CD8-positive, alpha-beta memory T cell (primary cell): ENCODE data around the gene OBP2A. TPM values are rescaled to one million over a fixed set of nuclear protein-coding genes. Genes with fewer than 3 reads are reported as not detected.
"Not testable (repeated sequence)": the region's sequence is repeated elsewhere in the genome, so short reads cannot be mapped to it uniquely, and the experiment has no call there.

Experiments
- CTCF ChIA-PET: fragments of 350-600 bp; sonication (Branson Sonifier 250); formaldehyde crosslinking; loops from one replicate; lab custom pipeline; 2021; ENCODE audit warnings: antibody characterized with exemption; lab: Charles Lee
- POLR2A ChIA-PET: fragments of 350-600 bp; sonication (Branson Sonifier 250); formaldehyde crosslinking; loops from one replicate; lab custom pipeline; 2021; ENCODE audit warnings: antibody characterized with exemption; lab: Charles Lee
- DNase-seq, 5 donors: peaks; one replicate each; pipeline versions ENCODE4 v3.0.0 to v3.0.0-alpha.2; 2020 to 2022; ENCODE audit warnings: mixed read lengths in 1 of 5
- H3K27ac ChIP-seq: one replicate; pipeline ENCODE4 v1.7.0; 2013; ENCODE audit warnings: low read depth, mild to moderate bottlenecking, low read length, moderate library complexity
- H3K27me3 ChIP-seq: 2 replicates; pipeline ENCODE4 v1.7.0; 2013; ENCODE audit warnings: low read length, mild to moderate bottlenecking; ENCODE audit not compliant: insufficient read depth, poor library complexity, severe bottlenecking
- H3K36me3 ChIP-seq: 2 replicates; pipeline ENCODE4 v1.7.0; 2013; ENCODE audit warnings: mild to moderate bottlenecking, low read length, moderate library complexity; ENCODE audit not compliant: insufficient read depth
- H3K4me1 ChIP-seq: 2 replicates; pipeline ENCODE4 v1.7.0; 2013; ENCODE audit warnings: mild to moderate bottlenecking, low read length, moderate library complexity; ENCODE audit not compliant: insufficient read depth
- H3K4me3 ChIP-seq: 2 replicates; pipeline ENCODE4 v1.7.0; 2013; ENCODE audit warnings: mild to moderate bottlenecking, low read length
- H3K9me3 ChIP-seq: 2 replicates; pipeline ENCODE4 v1.7.0; 2013; ENCODE audit warnings: mild to moderate bottlenecking, low read length
- H3K27ac Mint-ChIP-seq, 8 donors: one replicate each; pipeline ENCODE4 v1.8.0; 2020 to 2021; ENCODE audit warnings: mixed read lengths in 8 of 8, mild to moderate bottlenecking in 6 of 8, inconsistent platforms in 3 of 8, moderate library complexity in 3 of 8
- H3K27me3 Mint-ChIP-seq, 2 donors: one replicate each; pipeline ENCODE4 v1.8.0; 2020 to 2021; ENCODE audit warnings: mixed read lengths in 2 of 2, mild to moderate bottlenecking in 1 of 2, moderate library complexity in 1 of 2
- H3K36me3 Mint-ChIP-seq, 3 donors: one replicate each; pipeline ENCODE4 v1.8.0; 2020 to 2021; ENCODE audit warnings: mixed read lengths in 3 of 3, inconsistent platforms in 1 of 3, mild to moderate bottlenecking in 1 of 3
- H3K4me1 Mint-ChIP-seq, 3 donors: one replicate each; pipeline ENCODE4 v1.8.0; 2020 to 2021; ENCODE audit warnings: mixed read lengths in 3 of 3, inconsistent platforms in 1 of 3, mild to moderate bottlenecking in 1 of 3
- H3K4me3 Mint-ChIP-seq, 7 donors: one replicate each; pipeline ENCODE4 v1.8.0; 2020 to 2021; ENCODE audit warnings: mixed read lengths in 7 of 7, mild to moderate bottlenecking in 6 of 7, moderate library complexity in 4 of 7, inconsistent platforms in 2 of 7
- H3K9me3 Mint-ChIP-seq, 5 donors: one replicate each; pipeline ENCODE4 v1.8.0; 2020 to 2022; ENCODE audit warnings: mixed read lengths in 5 of 5, mild to moderate bottlenecking in 3 of 5, moderate library complexity in 2 of 5, inconsistent platforms in 1 of 5
- polyA plus RNA-seq: library from polyadenylated mRNA; unstranded; fragments of 300-500 nt; fragmentation: Illumina TruSeq; gene quantifications from one replicate; pipeline ENCODE4 v1.2.3, GENCODE V29; 2021
- total RNA-seq, 2 experiments: library from RNA; stranded (reverse); gene quantifications; one replicate each; pipeline ENCODE4 v1.2.3, GENCODE V29; 2021

Gene OBP2A
- total and polyA plus RNA-seq, 3 experiments from 2014 or later = not detected

GRCh38 chr9:135528842-135529435 lies 17.0 kb upstream of the OBP2A start:
- H3K9me3 ChIP-seq, H3K4me3 Mint-ChIP-seq, DNase-seq, H3K4me1 Mint-ChIP-seq, H3K9me3 Mint-ChIP-seq, CTCF ChIA-PET, H3K4me3 ChIP-seq, H3K4me1 ChIP-seq, H3K27me3 ChIP-seq, H3K36me3 Mint-ChIP-seq, H3K27ac ChIP-seq, H3K36me3 ChIP-seq: not testable (repeated sequence)
- POLR2A ChIA-PET = interaction anchor here (0.6 kb wide), 1 partner anchor 161 kb away, joined by 4 read pairs; no protein-coding TSS in a partner anchor
- Mint-ChIP-seq H3K27ac (peak overlapping the region in 1 of 8 donors; percentile 89), H3K27me3 (peaks cover 8 to 34% of the 10 kb centered on the region in 2 donors)

- ChIA-PET CTCF (interaction anchor here (0.9 kb wide), 1 partner anchor 18 kb away, joined by 3 read pairs; no protein-coding TSS in a partner anchor), POLR2A (no interaction called here)
- no peaks in the 10 kb centered on the region for H3K36me3 Mint-ChIP-seq
- peak overlapping the region in 1 of 7 donors; percentile 40 for H3K4me3 Mint-ChIP-seq
- H3K9me3 Mint-ChIP-seq = no peaks in the 10 kb centered on the region
- no peak overlapping the region for H3K4me3 ChIP-seq
- peaks cover 8 to 44% of the 10 kb centered on the region in 2 donors for H3K27me3 Mint-ChIP-seq
- H3K27me3 ChIP-seq = peaks cover 7% of the 10 kb centered on the region
- no peak overlapping the region for H3K27ac ChIP-seq
- H3K9me3 ChIP-seq = no peaks in the 10 kb centered on the region
- no peak overlapping the region for H3K27ac Mint-ChIP-seq
- H3K4me1 Mint-ChIP-seq = peaks cover 0 to 3% (median 0%) of the 10 kb centered on the region in 3 donors
- no peak for DNase-seq
- no peaks in the 10 kb centered on the region for H3K36me3 ChIP-seq
- H3K4me1 ChIP-seq = no peaks in the 10 kb centered on the region
These were observed 15.8 kb upstream of the OBP2A start for GRCh38 chr9:135530146-135530545.

DNA sequence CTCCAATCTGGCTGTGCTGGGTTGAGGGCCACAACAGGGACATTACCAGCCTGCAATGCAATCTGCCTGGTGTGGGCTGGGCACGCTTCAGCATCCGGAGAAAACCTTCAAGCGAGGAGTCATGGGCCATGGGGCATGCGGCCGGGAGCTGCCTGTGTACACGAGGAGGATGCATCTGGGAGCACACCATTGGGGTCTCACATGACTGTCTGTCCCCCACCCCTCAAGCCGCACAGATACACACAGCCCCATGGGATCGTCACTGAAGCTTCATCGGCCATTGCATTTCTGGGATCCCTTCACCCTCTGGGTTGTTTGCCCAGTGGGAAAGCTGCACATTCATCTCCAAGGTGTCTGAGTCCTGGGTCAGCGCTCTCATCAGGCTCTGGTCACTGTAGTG lies 14.8 kb upstream of the OBP2A start:
- Mint-ChIP-seq H3K27me3 (peaks cover 8 to 44% of the 10 kb centered on the region in 2 donors), H3K27ac (no peak overlapping the region), H3K4me3 (no peak overlapping the region), H3K9me3 (no peaks in the 10 kb centered on the region), H3K4me1 (peaks cover 0 to 3% (median 0%) of the 10 kb centered on the region in 3 donors), H3K36me3 (no peaks in the 10 kb centered on the region)
- Histone ChIP-seq H3K4me1 (no peaks in the 10 kb centered on the region), H3K9me3 (no peaks in the 10 kb centered on the region), H3K27ac (no peak overlapping the region), H3K4me3 (no peak overlapping the region), H3K27me3 (peaks cover 7% of the 10 kb centered on the region), H3K36me3 (no peaks in the 10 kb centered on the region)
- POLR2A ChIA-PET = no interaction called here
- CTCF ChIA-PET = no interaction called here
- DNase-seq = no peak

DNA sequence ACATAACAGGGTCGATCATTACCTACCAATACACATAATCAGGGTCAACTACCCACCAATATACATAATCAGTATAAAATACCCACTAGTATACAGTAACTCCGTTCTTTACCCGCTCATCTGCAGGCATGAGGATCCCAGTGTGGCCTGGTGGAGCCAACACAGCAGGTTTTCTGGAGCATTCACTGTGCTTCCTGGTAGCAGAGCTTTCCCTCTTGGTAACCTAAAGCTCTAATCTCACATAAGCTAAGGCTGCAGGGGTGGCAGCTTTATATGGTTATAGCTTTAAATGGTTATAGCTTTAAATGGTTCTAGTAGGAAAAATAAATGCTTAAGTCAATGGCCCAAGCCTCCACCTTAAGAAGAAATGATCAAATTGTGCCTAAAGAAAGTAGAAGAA lies 12.8 kb upstream of the OBP2A start:
- peaks cover 7% of the 10 kb centered on the region for H3K27me3 ChIP-seq
- DNase-seq = no peak
- H3K9me3 ChIP-seq = no peaks in the 10 kb centered on the region
- no peaks in the 10 kb centered on the region for H3K4me1 ChIP-seq
- H3K9me3 Mint-ChIP-seq = no peaks in the 10 kb centered on the region
- H3K4me3 Mint-ChIP-seq = no peak overlapping the region
- no peak overlapping the region for H3K27ac Mint-ChIP-seq
- ChIA-PET POLR2A (no interaction called here), CTCF (no interaction called here)
- H3K4me1 Mint-ChIP-seq = peaks cover 0 to 3% (median 0%) of the 10 kb centered on the region in 3 donors
- H3K4me3 ChIP-seq = no peak overlapping the region
- H3K36me3 Mint-ChIP-seq = no peaks in the 10 kb centered on the region
- H3K36me3 ChIP-seq = no peaks in the 10 kb centered on the region
- H3K27ac ChIP-seq = no peak overlapping the region
- peaks cover 12 to 48% of the 10 kb centered on the region in 2 donors for H3K27me3 Mint-ChIP-seq

DNA sequence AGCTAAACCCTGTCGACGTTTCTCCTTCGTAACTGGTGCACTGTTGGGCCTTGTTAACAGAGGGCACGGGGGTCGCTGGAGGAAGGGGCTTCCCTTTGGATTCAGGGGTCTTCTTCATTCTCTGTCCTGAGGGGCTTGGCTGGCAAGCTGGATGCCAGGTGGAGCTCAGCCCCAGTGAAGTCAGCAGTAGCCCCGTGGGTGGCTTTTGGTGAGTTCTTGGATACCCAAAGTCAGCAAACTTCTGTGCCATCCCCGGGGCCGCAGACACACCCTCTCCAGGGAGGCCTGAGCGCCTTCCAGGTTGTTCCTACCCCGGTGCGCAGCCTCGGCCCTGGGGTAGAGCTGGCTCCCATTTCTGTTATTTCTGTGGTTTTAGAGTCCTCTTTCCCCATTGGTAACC lies 12.3 kb upstream of the OBP2A start:
- ChIA-PET CTCF (no interaction called here), POLR2A (no interaction called here)
- Mint-ChIP-seq H3K36me3 (no peaks in the 10 kb centered on the region), H3K4me3 (no peak overlapping the region), H3K27ac (no peak overlapping the region), H3K4me1 (peaks cover 0 to 3% (median 0%) of the 10 kb centered on the region in 3 donors), H3K27me3 (peaks cover 12 to 45% of the 10 kb centered on the region in 2 donors), H3K9me3 (no peaks in the 10 kb centered on the region)
- no peaks in the 10 kb centered on the region for H3K36me3 ChIP-seq
- DNase-seq = no peak
- no peak overlapping the region for H3K4me3 ChIP-seq
- no peaks in the 10 kb centered on the region for H3K9me3 ChIP-seq
- H3K27me3 ChIP-seq = peaks cover 7% of the 10 kb centered on the region
- no peaks in the 10 kb centered on the region for H3K4me1 ChIP-seq
- H3K27ac ChIP-seq = no peak overlapping the region

- Mint-ChIP-seq H3K27me3 (peaks cover 15 to 49% of the 10 kb centered on the region in 2 donors), H3K27ac (peak overlapping the region in 1 of 8 donors; percentile 85)
- H3K4me3 Mint-ChIP-seq, H3K27ac ChIP-seq, H3K4me1 ChIP-seq, H3K36me3 ChIP-seq, POLR2A ChIA-PET, H3K36me3 Mint-ChIP-seq, H3K9me3 Mint-ChIP-seq, CTCF ChIA-PET, DNase-seq, H3K9me3 ChIP-seq, H3K27me3 ChIP-seq, H3K4me1 Mint-ChIP-seq, H3K4me3 ChIP-seq: not testable (repeated sequence)
These were observed 11.7 kb upstream of the OBP2A start for GRCh38 chr9:135534192-135534711.

DNA sequence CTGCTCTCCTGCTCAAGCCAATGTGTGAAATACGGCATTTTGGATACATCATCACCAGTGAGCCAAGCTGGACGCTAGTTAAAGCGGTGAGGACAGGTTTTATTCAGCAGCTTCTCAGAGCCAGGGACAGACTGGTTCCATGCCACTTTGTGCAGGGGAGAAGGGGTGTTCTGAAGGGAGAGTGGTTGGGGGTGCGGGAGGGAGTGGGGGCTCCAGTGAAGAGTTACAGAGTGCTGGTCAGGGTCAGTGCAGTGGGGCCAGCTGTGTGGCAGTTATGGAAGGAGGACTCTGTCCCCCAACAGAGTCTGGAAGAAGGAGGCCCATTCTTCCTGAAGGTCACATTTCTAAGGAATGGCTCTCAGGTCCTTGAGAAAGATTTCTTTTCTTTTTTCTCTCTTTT lies 11.1 kb upstream of the OBP2A start:
- H3K27ac ChIP-seq, H3K4me3 Mint-ChIP-seq, H3K27me3 ChIP-seq, H3K4me1 ChIP-seq, DNase-seq, H3K9me3 Mint-ChIP-seq, H3K9me3 ChIP-seq, H3K36me3 ChIP-seq, H3K36me3 Mint-ChIP-seq, H3K4me1 Mint-ChIP-seq, CTCF ChIA-PET, H3K27ac Mint-ChIP-seq, POLR2A ChIA-PET, H3K4me3 ChIP-seq: not testable (repeated sequence)
- peaks cover 15 to 52% of the 10 kb centered on the region in 2 donors for H3K27me3 Mint-ChIP-seq

DNA sequence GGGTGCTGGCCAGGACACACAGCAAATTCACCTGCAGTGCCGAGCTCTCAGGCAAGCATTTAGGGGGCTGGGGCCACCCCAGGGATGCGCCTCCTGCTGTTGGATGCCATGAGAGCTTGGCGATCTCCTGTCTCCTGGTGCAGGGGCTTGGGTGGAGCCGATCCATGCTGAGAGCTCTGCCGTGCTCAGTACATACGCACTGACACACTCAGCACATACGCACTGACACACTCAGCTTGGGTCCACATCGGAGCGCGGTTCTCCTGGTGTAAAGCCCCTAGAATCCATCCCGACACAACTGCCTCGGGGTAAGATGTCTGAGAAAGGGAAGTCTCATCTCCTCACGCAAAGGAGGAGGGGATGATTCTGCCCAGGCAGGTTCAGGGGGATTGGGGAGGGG lies 10.3 kb upstream of the OBP2A start:
- H3K4me3 Mint-ChIP-seq, DNase-seq, H3K27ac Mint-ChIP-seq, H3K4me1 ChIP-seq, H3K36me3 ChIP-seq, H3K36me3 Mint-ChIP-seq, H3K27ac ChIP-seq, H3K4me3 ChIP-seq, H3K27me3 ChIP-seq, POLR2A ChIA-PET, H3K9me3 Mint-ChIP-seq, H3K4me1 Mint-ChIP-seq, H3K9me3 ChIP-seq, CTCF ChIA-PET: not testable (repeated sequence)
- peaks cover 14 to 51% of the 10 kb centered on the region in 2 donors for H3K27me3 Mint-ChIP-seq
